ENCODE results near the gene IYD.

Gene IYD

DNA sequence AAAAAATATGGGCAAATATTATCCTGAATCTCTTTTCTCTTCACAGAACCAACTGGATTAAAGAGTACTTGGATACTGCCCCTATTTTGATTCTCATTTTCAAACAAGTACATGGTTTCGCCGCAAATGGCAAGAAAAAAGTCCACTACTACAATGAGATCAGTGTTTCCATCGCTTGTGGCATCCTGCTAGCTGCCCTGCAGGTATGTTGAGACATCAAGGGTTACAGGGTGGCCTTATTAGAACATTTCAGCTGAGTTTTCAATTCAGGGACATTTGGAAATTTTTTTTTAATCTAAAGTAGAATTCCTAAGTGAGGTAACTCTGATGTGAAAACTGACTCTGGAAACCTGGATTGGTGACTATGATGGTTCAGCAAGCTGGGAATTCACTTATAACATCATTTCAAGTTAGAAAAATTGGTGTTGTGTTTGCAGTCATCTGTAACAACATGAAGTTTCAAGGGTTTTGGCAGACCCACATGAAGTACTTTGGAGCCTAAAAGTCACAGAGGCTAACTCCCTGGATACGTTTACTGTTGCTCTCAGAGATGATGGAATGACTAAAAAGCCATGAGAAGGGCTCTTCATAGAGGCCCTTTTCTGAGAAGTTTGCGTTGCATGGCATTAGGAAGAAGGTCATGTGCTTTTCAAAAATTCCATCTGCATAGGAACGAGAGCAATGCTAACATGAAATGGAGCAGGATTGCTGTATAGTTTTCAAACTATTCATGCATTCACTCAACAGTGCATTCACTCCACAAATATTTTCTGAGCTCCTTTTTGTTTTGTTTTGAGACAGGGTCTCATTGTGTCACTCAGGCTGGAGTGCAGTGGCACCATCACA is 25.5 kb downstream of the IYD start:
- DNase-seq (ENCODE audit: extremely low read depth in 1 of 2, low read depth in 1 of 2): no peak

DNA sequence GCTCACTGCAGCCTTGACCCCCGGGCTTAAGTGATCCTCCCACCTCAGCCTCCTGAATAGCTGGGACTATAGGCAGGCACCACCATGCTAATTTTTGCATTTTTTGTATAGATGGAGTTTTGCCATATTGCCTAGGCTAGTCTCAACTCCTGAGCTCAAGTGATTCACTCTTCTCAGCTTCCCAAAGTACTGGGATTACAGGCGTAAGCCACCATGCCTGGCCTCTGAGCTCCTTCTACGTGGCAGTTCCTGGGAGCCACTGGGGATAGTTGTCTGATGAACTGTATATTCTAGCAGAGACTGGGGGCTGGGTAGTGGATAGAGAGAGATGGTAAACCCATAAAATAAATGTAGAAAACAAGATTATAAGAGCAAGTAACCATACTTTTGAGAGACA is 26.1 kb downstream of the IYD start:
- DNase-seq (ENCODE audit: extremely low read depth in 1 of 2, low read depth in 1 of 2): no peak

DNA sequence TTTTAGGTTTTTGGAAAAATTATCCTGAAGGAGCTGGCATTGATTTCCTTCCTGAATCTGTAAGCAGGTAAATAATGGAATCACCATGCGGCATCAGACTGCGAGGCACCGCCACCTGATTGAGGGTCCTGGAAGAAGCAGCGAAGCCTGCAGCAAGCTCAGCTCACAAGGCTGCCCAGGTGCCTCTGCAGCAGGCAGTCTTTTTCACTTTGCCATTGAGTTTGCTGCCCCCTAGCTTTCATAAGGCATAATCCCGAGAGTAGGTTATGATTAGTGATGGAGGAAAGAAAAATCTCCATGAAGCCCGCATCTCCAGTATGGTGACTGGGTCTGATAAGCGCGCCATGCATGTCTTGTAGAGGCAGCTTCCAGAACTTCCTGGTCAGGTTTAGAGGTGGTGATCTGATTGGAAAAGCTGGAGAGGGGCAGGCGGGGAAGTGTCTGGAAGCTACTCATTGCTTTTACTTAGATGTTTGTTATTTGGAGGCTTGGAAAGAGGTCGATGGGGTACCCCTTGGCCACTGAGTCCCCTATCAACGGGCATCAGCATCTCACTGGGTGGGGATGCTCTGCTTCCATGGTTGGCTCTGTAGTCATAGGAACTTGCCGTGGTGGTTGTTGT is 26.7 kb downstream of the IYD start:
- no peak for DNase-seq (ENCODE audit: extremely low read depth in 1 of 2, low read depth in 1 of 2)

DNA sequence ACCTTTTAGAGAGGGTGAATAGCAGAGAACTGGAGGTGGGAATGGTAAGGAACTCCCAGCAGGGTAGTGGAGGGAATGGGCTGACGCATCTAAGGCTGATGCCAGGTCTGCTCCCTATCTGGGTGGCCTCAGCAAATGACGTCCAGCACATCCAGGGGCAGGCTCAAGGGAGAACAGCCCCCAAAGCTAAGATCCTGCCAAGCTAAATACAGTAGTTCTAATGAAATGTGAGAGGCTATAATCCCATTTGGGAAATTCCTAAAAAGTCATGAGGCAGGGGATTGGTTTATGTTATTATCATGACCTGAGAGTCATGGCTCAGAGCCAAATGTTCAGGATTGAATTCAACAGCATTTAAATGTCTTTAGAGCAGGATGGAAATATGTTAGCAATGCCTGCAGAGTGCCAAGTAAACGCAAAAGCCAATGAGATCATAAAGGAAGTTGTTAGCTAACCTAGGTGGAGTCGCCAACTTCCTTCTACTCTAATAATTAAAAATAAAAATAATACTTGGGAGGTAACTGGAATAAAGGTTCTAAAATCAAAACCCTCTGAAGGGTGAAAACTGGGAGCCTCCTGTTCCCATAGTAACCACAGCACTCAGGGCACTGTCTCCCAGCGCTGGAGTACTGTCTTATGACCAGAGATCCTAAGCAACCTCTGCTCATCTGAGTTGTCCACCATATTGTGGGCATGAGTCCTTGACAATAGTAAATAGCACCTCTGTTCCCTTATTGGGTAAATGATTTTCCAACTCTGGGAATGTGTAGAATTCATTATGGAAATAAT is 34.8 kb downstream of the IYD start:
- DNase-seq (ENCODE audit: extremely low read depth in 1 of 2, low read depth in 1 of 2): no peak

DNA sequence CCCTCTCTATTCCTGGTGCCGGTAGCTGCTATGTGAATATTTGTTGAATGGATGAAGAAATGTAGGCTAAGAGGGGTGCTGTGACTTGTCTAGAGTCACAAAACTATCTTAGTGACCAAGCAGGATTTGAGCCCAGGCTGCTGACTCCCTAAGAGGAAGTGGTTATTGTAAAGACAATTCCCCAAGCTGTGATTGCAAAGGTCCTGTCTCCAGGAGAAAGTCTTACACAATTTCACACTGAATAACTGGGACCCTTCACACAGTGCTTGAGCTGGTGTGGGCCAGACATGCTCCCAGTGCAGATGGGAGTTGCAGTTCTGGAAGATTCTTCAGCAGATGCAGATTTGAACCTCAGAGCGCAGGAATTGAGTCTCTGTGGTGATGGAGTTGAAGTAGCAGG is 38.1 kb downstream of the IYD start:
- DNase-seq (ENCODE audit: extremely low read depth in 1 of 2, low read depth in 1 of 2): no peak

DNA sequence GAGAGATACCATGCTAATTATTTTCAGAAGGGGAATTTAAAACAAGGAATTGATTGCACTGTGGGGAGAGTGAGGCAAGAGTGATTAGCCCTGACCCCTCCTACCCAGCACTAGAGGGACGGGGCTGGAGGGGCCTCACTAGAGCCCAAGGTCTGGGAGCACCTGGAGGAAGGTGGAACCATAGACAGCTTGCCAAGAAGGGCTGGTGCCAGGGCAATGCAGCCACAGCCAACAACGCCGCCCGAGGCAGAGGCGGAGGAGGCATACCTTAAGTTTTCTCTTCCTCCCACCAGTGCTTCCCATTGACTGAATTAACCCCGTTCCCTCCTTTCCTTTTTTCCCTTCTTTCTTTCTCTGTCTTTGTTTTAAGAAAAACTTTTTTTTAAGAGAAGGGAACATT is 40.0 kb downstream of the IYD start:
- no peak for DNase-seq (ENCODE audit: extremely low read depth in 1 of 2, low read depth in 1 of 2)

DNA sequence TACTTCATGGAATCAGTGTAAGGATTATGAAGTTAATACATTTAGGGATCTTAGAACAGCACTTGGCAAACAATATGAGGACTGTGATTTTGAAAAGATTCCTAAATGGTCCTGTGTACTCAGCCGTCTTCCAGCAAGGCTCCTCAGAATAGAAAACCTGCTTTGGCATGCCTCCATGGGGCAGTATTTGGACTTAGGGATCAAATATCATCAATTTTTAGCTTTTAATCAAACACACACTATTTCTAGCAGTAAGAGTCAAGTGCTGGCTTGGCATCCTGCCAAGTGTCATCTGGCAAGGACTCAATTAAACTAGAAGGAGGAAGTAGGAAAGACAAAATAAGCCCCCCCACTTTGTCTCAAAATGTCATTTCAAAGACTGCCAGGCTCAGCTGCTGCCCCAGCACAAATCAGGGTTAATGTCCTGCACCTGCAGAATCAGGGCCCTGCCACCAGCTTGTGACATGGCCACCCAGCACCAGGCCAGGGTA is 40.8 kb downstream of the IYD start:
- DNase-seq (ENCODE audit: extremely low read depth in 1 of 2, low read depth in 1 of 2): no peak

DNA sequence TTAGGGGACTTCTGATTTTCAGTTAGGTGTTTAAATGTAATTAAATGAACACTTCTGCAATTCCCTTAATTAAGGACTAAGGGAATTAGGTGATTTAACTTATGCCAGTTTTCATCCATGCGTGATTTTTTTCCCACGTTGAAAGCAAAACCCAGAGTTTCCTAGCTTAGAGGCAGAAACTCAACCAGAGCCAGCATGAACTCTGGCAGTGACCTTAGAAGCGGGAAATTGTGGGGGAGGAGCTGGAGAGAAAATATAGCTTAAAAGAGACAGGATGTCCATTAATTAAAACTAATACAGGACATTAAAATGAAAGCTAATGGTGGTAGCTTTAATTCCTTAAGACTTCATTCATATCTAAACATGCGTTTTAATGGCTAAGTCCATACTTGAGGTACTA is 41.6 kb downstream of the IYD start:
- DNase-seq (ENCODE audit: extremely low read depth in 1 of 2, low read depth in 1 of 2): no peak

DNA sequence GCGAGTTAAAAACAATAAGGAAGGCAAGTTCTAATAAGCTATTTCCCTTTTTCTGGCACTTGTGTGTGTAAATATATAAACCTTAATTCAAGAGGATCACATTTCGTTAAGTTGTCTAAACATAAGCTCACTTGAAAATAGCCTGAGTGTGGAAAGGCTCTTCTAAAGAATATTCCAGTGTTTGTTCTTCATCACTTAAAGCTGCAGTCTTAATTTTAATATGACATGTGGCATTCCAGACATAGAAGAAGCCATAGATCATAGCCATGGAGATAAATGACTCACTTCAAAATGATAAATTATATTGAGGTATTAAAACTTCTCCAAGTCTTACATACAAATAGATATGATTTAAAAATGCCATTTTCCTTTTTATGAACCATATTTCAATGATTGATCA is 42.1 kb downstream of the IYD start:
- no peak for DNase-seq (ENCODE audit: extremely low read depth in 1 of 2, low read depth in 1 of 2)

DNA sequence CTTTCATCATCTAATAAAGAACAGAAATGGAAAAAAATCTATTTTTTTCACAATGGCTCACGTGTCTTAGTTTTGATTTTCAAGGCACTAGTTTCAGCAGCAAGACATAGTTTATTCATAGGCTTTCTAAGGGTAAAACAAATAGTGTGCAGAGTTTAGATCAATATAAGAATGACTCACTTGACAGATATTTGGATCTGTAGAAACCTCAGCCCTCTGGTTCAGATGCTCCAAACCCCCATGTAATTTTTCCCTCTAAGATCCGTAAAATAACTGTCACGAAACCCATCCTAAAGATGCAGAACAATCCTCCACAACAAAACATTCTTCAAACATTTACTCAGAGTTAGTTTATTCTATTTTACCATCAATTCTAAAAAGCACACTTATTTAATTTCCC is 43.4 kb downstream of the IYD start:
- no peak for DNase-seq (ENCODE audit: extremely low read depth in 1 of 2, low read depth in 1 of 2)

DNA sequence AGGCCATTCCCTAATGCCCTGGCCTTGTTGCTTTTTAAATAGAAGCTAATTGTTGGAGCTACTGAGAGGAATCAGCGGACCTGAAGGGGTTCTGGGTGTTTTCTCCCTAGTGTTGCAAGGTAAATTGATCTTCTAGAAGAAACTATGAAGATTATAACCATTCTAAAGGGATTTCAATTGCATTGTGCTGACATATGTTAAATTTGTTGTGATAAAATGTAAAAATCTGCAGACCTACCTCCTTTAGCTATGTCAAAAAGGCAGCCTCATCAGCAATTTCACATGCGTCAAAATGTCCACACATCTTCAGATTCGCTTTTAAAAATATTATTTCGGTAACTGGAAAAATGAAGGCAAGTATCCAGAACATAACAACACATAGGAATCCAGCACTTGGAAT is 44.4 kb downstream of the IYD start:
- no peak for DNase-seq (ENCODE audit: extremely low read depth in 1 of 2, low read depth in 1 of 2)

DNA sequence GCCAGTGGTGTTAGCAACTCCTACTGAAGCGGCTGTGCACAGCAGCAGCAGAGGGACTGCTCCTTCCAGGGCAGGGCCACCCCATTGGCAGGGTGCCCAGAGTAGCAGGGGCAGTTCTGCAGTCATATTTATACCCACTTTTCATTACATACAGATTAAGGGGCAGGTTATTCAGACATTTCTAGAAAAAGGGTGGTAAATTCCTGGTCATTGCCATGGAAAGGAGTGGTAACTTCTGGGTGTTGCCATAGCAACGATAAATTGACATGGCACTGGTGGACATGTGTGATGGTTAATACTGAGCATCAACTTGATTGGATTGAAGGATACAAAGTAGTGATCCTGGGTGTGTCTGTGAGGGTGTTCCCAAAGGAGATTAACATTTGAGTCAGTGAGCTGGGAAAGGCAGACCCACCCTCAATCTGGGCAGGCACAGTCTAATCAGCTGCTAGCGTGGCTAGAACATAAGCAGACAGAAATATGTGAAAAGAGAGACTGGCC is 45.0 kb downstream of the IYD start:
- DNase-seq (ENCODE audit: extremely low read depth in 1 of 2, low read depth in 1 of 2): no peak

DNA sequence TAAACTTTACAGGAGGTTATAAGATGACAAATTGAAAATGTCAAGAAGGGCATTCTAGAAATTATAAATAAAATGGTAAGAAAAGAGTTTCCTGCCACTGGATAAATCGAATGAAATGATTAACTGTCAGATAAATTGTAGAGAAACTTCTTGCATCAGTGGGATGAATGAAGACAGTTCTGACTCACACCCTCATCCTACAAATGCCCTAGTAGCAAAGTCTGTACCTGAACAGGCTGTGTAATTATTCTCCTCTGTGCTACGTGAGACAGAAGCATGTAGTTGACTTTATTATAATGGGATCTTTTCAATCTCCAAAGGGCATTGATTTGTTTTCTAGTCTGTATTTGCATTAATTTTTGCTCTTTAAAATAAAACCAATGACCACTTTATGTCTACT is 47.3 kb downstream of the IYD start:
- no peak for DNase-seq (ENCODE audit: extremely low read depth in 1 of 2, low read depth in 1 of 2)

DNA sequence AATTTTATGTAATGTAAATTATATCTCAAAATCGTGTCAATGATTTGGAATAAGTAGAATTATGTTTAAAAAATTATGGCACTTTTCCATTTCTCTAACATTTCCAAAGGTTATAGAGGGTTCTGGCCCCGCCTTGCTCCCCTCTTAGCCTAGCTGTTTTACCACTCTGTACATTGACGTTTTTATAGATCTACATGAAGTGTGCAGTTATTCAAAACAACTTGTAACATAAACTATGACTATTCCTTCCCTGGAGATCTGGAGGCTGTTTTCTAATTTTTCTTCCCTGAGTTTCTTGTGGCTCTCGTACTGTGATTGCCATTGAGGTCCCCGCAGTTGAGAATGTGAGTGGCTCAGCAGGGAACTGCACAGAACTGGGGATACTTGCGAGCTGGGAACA is 48.4 kb downstream of the IYD start:
- DNase-seq (ENCODE audit: extremely low read depth in 1 of 2, low read depth in 1 of 2): no peak

DNA sequence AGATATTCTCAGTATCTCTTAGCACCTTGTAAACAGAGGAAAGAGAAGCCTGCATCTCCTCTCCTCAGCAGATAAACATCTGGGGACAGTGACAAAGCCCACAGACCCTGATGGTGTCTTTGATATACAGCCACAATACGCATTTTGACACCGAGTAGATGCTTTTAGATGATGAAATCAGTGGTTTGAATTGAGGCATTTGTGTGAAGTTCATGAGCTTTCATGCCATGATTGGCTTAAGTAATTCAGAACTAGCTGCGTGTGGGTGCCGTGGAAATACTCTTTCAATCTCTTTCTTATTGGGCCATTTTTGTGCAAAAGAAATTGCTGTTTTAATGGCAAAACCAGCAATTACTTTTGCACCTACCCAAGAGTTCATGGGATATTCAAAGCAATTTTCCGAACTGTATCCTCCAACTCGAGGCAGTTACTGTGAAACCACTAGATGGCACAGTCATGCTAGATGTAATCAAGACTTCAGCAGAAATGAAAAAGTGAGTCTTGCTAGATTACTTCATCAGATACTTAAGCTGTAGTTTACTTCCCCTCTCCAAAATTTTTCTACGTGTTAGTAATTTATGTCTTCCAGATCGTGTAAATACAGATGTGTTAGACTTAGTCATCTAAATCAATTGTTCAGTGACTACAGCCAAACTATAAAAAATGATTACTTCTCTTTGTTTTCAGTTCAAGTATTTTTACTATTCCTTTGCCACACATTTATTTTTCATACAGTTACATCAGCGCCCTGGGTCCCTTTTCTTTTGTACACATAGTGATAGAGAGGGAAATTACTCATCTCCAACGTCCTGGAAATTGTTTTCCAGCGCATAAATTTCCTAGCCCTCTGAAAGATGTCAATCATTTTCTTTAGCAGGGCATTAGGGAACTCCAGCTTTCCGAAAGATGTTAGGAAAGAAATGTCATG is 49.4 kb downstream of the IYD start:
- no peak for DNase-seq (ENCODE audit: extremely low read depth in 1 of 2, low read depth in 1 of 2)

DNA sequence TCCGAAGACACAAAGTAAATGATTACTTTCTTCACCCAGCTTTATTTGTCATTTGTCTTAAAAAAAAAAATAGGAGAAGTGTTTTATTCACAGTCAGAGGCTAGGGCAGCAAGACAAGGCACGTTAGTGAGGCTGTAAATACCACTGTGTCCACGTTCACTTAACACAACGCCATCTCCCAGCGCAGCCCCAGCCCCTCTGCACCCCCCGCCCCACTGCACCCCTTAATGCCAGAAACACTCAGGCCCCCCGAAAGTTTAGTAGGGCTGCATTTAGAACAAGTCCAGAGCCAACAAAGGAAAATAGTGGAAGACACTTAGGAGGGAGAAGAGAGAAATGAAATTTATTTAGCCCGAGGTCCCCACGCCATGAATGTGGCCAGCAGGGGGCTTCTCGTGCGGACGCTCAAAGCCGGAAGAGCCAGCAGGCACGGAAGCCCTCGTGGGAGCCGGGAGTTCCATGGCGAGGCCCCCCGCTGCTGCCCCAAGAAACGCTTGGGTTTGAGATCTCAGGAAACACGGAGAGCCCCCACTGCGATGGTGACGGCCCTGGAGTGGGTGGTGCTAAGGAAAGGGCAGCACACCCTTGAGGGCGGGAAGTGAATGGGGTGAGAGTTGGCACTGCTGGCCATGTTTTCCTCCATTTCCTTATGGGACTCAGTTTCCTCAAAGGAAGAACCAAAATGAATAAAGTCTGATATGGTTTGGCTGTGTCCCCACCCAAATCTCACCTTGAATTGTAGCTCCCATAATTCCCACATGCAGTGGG is 50.2 kb downstream of the IYD start:
- peak; percentile 21 to 22 for DNase-seq (ENCODE audit: extremely low read depth in 1 of 2, low read depth in 1 of 2)

DNA sequence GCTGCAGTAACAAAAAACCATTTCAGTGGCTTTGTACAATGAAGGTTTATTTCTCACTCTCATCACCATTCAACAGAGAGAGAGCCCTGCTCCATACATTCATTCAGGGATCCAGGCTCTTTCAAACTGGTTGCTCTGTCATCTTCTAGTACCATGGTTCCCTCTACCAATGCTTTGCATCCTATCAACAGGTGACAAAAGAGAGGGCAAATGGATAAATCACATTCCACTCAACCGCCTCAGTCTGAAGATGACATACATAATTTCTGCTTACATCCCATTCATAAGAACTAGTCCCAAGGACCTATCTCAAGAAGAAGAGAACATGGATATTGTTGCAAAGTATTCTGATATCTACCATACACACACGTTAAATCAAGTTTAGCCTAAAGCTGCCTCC is 51.6 kb downstream of the IYD start:
- DNase-seq (ENCODE audit: extremely low read depth in 1 of 2, low read depth in 1 of 2): no peak

DNA sequence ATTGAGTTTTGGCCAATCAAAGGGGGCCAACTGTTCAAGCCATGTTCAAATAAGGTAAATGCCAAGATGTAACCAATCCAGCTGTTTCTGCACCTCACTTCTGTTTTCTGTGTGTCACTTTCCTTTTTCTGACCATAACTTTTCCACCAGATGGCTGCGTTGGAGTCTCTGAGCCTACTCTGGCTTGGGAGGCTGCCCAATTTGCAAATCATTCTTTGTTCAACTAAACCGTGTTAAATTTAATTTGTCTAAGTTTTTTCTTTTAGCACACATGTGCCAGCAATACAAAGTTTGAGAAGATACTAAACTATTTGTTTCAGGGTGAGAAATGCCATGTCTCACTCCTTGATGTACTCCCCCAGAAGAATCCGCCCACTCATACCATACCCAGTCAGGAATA is 52.1 kb downstream of the IYD start:
- no peak for DNase-seq (ENCODE audit: extremely low read depth in 1 of 2, low read depth in 1 of 2)

DNA sequence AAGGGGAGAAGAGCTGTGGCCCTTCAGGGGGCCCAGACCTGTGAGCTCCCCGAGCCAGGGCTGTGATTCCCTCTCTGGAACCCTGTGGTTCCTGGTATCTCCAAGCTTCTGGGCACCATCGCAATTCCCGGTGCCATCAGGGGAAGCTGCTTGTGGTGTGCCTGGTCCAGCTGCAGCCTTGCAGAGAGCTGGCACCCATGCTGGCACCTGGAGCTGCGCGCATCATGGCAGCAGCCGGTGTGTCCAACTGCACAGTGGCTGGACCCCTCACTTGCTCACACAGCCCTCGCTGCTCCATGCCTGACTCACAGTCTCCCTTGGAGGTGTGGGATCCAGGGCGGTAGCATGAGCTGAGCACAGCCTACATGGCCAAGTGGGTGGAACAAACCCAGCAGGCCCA is 56.7 kb downstream of the IYD start:
- DNase-seq (ENCODE audit: extremely low read depth in 1 of 2, low read depth in 1 of 2): no peak

DNA sequence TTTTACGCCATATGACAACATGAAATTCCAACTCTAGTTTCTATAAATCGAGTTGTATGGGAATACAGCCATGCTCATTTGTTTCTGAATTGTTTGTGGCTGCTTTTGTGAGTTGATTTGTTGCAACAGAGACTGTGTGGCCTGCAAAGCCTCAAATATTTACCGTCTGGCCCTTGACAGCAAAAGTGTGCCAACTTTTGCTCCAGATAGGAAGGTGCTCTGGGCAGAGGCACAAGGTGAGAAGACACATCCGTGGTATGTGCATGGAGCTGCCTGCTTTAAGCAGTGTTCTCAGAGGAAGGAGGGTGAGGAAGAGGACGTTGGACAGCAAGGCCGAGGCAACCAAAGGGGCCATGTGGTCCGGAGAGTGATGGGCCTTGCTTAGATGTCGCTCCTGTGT is 57.4 kb downstream of the IYD start:
- DNase-seq (ENCODE audit: extremely low read depth in 1 of 2, low read depth in 1 of 2): no peak

All from activated CD8-positive, alpha-beta memory T cell treated with anti-CD3 and anti-CD28 coated beads for 1 hour (primary cell).